ENCODE results near the gene RBMS1.
"Not testable (repeated sequence)": the region's sequence is repeated elsewhere in the genome, so short reads cannot be mapped to it uniquely, and the experiment has no call there.

RBMS1 gene

GRCh38 chr2:160376576-160376975 lies 117.0 kb downstream of the RBMS1 start:
- no peak for DNase-seq

DNA sequence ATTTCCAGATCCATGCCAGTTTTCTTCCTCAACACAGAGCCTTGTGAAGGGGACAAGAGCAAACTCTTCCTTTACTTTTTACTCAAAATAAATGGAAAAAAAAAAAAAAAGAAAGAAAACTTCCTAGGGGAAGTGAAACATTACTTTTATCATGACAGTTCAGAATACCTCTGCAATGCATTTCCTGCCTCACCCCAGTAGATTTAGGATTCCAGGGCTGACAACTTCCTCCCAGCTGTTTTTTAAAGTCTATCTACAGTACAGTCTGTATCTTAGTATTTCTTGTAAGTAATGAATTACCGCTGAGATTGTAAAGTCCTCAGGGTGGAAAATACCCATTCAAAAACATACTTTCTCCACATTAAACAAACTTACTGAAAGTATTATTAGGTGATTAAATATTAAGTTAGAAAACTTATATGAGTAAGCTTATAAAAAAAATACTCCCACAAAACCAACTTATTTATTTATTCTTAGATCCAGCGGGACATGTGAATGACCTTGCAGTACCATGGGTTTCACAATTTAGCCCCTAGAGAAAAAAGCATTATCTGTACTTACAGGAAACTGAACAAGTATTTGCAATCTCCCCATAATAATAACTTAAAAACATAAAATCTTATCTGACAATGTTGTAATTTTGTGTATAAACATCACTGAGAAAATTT lies 117.7 kb downstream of the RBMS1 start:
- no peak for DNase-seq

DNA sequence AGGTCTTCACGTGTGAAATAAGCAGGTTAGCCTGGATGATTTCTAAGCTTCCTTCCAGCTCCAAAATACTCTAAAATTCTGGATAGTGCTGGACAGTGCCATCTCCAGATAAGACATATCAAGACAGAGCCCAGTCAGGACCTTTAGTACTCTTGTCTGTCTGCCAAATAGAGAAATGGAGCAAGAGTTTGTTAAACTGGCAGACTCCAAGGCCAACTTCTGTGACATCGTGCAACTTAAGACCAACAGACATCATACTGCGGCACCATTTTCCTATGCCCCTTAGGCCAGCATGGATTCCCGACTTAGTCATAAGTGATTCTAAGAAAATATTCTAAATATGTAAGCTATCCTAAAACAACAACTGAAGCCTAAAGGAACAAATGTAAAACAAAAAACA lies 118.6 kb downstream of the RBMS1 start:
- no peak for DNase-seq

GRCh38 chr2:160373666-160374065 lies 119.9 kb downstream of the RBMS1 start:
- DNase-seq, result no peak

- DNase-seq, result no peak
Measured at GRCh38 chr2:160373263-160373662, 120.3 kb downstream of the RBMS1 start.

GRCh38 chr2:160372585-160372984 lies 121.0 kb downstream of the RBMS1 start:
- no peak for DNase-seq

DNA sequence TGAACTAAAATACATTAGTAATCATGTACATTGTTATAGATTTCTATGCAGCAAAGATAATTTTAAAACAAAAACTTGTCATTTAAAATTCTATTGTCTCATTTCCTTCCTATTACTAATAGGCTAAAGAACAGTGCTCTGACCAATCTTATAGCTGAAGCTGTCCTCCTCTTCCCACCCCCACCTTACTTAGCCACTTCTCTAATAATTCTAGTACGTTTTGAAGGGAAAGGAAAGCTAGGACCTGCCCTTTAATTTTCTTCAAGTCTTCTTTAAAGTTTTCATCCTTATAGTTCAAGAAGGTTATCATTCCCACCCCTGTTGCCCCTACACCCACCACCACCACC lies 121.6 kb downstream of the RBMS1 start:
- no peak for DNase-seq

DNA sequence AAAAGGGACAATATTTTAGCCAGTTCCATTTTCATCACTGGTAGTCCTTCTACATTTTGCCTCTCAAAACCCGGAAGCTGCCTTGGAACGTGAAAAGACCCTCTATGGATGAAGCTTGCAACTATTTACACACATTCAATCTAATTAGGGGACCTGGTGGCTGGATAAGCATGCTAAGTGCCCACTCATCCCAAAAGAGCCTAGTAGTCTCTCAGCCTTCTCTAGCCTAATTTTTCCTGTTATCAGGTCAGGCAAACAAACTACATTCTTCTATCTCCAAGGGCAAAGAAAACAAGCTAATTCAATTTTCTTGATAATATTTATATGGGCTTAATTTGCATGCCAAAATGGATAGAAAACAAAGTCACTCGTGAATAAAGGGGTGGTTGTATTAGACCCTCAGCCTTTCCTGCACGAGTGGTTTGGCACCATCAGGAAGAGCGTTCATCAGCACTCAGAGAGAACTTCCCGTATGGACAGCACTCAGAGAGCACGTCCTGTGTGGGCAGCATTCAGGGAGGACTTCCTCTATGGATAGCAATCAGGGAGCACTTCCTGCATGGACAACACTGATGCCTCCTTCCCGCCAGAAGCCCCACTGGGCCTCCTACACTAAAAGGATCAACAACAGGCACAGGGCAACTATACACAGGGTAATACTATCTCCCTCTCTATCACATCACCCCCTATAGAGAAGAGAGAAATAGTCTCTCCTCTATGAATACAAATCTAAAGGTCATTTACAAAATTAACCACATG lies 122.2 kb downstream of the RBMS1 start:
- DNase-seq, result no peak

DNA sequence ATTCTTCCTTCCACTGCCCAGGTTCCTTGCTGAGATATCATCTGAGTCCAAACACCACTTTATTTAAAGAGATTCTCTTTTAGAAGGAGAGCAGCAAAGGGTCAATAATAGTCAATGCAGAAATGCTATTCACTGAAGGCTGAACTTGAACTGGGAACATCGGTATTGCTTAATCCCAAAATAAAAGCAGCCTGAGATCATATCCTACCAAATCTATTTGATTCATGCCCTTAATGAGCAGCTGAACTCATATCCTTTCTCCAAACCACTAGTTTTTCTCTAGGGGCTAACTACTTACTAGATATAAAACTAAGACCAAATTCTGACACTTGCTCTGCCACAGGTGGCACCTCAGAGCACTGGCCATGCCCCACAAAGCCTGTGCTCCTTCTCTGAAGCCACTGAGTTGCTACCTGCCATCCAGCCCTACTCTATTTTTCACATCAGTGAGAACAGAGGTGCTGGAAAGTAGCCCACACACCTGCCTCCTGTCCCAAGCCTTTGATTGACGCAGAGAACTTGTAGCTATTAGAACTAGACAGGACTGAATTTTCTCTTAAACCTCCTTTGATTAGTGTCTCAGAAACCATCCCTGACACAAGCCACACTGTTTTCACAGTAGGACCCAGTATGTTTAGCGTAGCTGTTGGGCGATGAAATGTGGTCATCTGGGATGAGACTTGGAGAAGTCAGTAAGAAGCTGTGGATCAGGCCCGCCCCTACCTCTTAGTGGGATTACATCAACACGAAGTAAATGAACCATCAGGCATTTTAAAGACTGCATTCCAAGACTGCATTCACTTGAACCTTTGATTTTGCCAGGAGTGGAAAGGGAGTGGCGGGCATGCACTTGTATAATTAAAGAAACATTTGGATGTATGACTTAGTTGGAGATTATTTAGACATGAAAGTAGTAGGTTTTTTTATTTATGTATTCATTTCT lies 124.3 kb downstream of the RBMS1 start:
- no peak for DNase-seq

DNA sequence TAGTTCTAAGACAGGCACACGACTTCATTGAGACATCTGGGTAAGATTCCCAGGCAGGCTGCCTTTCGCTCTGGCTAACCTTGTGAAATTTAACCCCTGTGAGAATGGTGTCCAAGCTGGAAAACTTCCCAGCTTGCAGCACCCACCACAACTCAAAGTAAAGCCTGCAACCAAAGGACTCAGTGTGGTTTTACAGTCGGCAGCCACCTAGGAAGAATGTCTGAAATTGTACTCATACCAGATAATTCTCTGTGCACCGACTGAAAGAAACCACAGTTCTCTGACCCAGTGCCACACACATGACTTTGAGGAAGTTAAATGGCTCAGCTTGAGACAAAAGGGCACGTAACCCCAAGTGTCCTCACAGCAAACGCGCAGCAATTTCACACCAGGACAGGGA lies 125.7 kb downstream of the RBMS1 start:
- DNase-seq, result no peak

DNA sequence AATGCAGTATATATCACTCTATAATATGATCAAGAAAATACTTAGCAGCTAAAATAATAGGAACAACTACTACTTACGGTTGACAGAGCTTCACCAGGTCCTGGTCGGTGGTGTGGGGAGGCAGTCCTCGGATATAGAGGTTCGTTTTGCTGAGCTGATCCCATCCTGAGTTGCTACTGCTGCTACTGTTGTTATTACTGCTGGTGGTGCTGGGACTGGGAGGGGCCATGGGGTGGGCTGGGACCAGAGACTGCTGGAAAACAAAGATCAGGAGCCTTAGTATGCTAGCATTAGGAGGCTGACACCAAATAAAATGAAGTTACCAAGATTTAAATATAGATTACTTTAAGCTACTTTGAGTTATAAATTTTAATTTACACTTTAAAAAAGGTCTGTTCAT lies 126.5 kb downstream of the RBMS1 start:
- not testable (repeated sequence) for DNase-seq

DNA sequence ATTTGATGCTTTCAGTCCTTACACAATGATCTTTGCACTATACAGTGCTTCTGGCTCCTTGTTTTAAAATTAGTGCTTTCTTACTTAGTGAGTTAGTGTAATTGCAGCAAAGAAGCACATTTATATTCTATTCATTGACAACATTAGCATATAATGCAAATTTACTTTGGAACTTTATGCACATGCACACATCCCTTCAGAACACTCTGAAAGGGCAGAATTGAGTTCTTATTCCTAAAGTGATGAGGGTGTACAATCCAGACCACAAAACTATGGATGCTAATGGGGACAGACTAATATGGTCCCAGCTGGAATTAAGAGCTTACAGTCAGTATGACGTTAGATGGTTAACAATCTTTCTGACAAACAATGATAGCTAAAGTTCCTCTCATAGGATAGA lies 127.1 kb downstream of the RBMS1 start:
- DNase-seq, result no peak

GRCh38 chr2:160365716-160366367 lies 127.8 kb downstream of the RBMS1 start:
- DNase-seq, result no peak

DNA sequence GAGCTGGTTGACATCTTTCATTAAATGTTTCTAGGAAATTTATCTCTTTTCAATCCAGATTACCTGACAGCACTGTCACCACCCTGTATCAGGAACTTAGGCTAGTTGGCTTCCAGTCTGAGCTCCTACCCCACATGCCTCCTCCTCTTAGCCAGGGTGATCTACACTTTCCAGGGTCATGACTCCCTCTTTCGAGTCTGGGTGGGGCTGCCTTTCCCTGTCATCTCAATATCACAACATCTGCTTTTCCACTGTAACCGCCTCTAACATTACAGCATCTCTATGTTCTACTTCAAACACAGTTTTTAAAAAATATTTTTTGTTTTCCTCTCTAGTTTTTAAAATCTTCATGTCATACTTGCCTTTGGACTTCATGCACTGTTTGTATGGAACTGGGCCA lies 129.2 kb downstream of the RBMS1 start:
- no peak for DNase-seq

GRCh38 chr2:160363961-160364360 lies 129.6 kb downstream of the RBMS1 start:
- no peak for DNase-seq

DNA sequence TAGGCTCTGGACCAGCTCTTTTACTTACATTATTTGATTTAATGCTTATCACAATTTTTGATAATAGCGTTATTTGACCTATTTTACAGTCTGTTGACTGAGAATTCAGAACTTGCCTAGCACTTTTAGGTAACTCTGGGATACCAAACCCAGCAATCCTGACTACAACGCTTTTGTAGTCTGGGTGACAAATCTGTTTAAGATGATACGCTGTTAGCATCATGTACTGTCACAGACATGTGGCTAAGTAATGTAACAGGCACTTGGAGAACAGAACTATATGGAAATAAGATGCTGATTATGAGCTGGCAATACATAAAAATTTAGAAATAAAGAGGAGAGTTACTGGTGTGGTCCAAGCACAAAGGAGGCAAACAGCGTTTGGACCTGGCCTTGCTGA lies 130.6 kb downstream of the RBMS1 start:
- DNase-seq, result no peak

DNA sequence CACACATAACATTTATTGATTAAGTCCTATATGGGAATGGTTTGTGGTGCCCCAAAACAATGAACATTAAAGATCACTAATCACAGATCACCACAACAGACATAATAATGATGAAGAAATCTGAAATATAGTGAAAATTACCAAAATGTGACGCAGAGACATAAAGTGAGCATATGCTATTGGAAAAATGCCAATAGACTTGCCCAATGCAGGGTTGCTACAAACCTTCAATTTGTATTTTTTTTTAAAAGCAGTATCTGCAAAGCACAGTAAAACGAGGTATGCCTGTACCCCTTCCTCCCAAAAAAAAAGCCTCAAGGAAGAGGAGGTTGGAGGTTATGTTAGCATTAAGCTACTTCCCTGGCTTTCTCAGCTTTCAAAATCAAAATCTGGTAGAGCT lies 131.1 kb downstream of the RBMS1 start:
- DNase-seq, result no peak

DNA sequence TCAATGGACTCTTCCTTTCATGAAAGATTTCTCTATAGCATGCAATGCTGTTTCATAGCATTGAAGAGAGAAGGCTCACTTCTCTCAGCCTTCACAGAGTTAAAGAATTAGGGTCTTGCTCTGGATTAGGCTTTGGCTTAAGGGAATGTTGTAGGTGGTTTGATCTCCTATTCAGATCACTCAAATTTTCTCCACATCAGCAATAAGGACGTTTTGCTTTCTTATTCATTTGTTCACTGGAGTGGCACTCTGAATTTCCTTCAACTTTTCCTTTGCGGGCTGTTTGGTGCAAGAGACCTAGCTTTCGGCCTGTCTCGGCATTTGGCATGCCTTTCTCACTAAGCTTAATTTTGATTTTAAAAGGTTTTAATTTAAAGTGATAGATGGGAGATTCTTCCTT lies 131.6 kb downstream of the RBMS1 start:
- no peak for DNase-seq

DNA sequence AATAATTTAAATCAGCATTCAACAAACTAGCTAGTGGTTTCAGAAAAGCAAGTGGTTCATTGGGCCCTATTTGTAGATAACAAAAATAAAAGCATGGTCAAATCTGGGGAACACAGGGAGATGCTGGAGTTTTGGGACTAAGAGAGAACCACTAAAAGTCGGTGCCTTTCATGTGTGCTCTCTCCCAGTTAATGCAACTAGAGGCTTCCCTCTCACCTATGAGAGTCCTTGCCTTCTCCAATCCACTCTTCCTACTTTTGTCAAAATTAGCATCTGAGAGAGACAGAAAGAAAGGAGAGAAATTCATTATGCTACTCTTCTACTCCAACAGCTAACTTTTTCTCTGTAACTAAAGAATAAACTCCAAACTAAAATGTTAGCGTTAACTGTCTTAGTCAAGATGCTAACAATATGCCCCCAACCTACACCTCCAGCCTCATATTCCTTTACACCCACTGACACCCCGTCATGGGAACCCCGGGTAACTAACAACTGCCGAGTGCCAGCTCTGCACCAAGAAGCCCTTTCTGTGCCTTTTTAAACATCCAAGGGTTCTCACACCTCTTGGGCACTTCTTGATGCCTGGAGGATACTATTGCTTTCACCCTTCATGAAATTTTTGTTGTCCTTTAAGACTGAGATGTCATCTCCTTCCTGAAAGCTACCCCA lies 133.4 kb downstream of the RBMS1 start:
- no peak for DNase-seq

GRCh38 chr2:160358046-160358445 lies 135.6 kb downstream of the RBMS1 start:
- no peak for DNase-seq

DNA sequence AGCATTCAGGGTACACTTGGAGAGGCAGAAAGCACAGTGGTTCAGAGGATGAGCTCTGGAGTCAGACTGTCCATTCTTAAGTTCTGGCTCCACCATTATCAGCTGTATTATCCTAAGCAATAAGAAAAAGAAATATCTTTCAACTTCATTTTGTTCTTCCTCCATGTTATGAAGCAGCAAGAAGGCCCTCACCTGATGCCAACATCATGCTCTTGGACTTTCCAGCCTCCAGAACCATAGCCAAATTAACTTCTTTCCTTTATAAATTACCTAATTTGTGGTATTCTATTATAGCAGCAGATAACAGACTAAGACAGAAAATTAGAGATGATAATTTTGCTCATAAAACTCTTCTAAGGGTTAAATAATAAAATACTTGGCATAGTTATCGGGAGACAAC lies 137.1 kb downstream of the RBMS1 start:
- DNase-seq, result no peak

- no peak for DNase-seq
Measured at GRCh38 chr2:160355080-160355479, 138.5 kb downstream of the RBMS1 start.

DNA sequence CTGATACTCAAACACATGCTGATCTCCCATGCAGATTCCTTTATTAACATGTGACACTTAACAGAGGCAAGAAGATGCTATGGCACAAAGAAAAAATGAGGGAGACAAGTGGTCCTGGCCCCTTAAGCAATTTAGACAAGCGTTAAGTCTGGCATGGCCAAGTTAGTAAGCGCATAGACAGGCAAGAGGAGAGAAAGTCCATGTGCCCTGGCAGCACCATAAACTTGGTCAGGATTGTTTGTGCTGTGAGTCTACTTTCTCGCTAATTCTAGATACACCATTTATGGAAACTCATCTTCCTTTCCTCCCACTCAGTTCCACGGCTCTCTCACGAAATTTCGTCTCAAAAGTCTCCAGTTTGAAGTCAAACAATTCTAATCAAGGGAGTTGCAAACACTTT lies 138.9 kb downstream of the RBMS1 start:
- DNase-seq, result no peak
